GM18505 (cell line): ENCODE results near the gene DOCK2.

ENCODE experiments used
- ATAC-seq: cut with Tn5 transposase; IDR thresholded peaks from one replicate; pipeline ENCODE4 v1.9.1; 2021; ENCODE audit not compliant: unreplicated experiment
- POLR2A ChIP-seq: IDR thresholded peaks from 4 replicates; pipeline ENCODE4 v1.6.1; 2011; ENCODE audit warnings: borderline replicate concordance; ENCODE audit not compliant: insufficient read depth, insufficient read length; ENCODE audit errors: extremely low read depth

Gene DOCK2

DNA sequence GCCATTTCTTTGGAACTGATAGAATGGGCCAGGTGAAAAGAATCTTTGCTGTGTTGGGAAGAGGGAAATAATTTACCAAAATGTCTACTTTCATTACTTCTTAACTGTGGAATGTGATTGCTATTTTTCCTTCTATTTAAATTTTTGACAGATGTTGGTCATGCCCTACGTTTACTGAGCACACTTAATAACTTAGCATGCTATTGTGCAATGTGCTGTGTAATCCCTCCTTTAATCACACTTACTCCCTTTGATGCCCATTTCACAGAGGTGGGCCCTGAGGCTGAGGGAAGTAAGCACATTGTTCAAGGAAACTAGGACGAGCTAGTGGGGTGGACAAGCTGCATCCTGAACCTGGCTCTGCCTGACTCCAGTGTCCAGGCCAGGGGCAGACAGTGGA lies 391.0 kb downstream of the DOCK2 start:
- TF ChIP-seq POLR2A: no peak
- no peak for ATAC-seq

- no peak for TF ChIP-seq POLR2A
- no peak for ATAC-seq
Measured at GRCh38 chr5:170034231-170034630, 397.2 kb downstream of the DOCK2 start.

GRCh38 chr5:170038241-170038640 lies 401.2 kb downstream of the DOCK2 start:
- no peak for ATAC-seq
- TF ChIP-seq POLR2A: no peak

DNA sequence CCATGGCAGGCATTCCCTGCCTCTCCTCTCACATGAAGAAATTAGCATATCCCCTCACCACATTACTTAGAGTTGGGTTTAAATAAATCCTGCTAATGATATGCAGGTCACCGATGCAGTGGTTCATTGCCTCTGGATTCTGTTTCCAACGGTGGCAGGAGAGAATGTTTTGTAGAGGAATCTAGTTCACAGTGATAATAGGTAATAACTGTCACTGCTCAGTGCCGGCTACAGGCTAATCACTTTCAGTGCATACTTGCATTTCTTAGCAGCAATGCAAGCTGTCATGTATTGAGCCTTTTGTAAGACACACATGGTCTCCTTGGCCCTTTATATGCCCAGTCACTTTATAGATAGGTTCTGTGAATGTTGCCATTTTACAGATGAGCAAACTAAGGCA lies 402.8 kb downstream of the DOCK2 start:
- ATAC-seq: no peak
- TF ChIP-seq POLR2A: no peak

- TF ChIP-seq POLR2A: no peak
- no peak for ATAC-seq
Measured at GRCh38 chr5:170046241-170046640, 409.2 kb downstream of the DOCK2 start.

- TF ChIP-seq POLR2A: no peak
- no peak for ATAC-seq
Measured at GRCh38 chr5:170049713-170050112, 412.6 kb downstream of the DOCK2 start.

DNA sequence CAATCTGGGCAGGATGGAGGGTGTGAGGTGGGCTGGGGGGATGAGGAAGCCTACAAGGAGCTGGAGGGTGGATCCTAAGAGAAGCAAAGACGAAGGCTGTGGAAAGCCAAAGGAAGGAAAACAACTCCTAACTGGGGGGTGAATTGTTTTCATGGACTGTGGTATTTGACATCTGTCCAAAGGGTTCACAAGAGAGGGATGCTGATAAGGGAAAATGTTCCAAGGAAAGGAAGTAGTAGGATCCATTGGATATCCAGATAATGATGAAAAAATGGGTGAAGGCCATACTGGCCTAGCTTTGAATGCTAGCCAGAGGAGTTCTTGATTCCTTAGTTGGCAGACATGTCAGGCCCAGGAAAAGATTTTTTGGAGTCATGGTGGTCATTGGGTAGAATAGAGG lies 416.8 kb downstream of the DOCK2 start:
- TF ChIP-seq POLR2A: no peak
- no peak for ATAC-seq

DNA sequence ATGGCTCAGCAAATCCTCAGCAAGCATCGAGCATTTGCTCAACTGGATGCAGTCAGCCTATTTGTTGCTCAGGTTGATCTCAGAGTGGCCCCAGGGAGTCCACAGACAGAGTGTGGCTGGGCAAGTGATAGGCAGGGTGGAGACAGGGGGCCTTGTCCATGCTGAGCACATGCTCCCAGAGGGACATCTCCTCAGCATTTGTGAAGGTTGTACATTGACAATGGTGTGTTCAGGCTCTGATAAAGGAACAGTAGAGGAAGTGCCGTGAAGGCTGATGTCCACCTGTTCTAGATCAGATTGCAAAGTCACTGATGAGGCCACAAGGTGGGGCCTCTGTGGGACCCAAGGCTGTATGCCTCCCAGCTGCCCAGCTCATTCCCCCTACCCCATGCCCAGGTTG lies 418.5 kb downstream of the DOCK2 start:
- TF ChIP-seq POLR2A: no peak
- ATAC-seq: no peak

GRCh38 chr5:170056561-170057267 lies 419.6 kb downstream of the DOCK2 start:
- TF ChIP-seq POLR2A: no peak
- no peak for ATAC-seq

GRCh38 chr5:170057311-170057710 lies 420.2 kb downstream of the DOCK2 start:
- no peak for TF ChIP-seq POLR2A
- ATAC-seq: no peak

DNA sequence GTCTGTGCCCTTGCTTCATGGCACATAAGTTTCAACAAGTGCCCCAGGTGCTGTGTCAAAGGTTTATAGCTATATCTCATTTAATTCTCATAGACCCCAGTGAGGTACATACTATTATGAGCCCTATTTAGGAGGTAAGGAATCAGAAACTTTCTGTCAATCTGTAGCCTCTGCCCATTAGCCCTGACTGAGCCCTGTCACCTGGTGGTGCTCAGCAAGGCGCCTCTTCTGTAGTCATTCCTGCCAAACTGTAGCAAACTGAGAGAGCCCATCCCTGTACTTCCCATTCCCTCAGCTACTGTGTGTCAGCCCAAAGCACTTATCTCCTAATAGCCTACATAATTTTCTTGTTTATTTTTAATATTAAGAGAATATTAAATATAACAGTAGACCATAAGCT lies 422.1 kb downstream of the DOCK2 start:
- no peak for ATAC-seq
- TF ChIP-seq POLR2A: no peak

- TF ChIP-seq POLR2A: no peak
- ATAC-seq: no peak
Measured at GRCh38 chr5:170067152-170067551, 430.1 kb downstream of the DOCK2 start.

DNA sequence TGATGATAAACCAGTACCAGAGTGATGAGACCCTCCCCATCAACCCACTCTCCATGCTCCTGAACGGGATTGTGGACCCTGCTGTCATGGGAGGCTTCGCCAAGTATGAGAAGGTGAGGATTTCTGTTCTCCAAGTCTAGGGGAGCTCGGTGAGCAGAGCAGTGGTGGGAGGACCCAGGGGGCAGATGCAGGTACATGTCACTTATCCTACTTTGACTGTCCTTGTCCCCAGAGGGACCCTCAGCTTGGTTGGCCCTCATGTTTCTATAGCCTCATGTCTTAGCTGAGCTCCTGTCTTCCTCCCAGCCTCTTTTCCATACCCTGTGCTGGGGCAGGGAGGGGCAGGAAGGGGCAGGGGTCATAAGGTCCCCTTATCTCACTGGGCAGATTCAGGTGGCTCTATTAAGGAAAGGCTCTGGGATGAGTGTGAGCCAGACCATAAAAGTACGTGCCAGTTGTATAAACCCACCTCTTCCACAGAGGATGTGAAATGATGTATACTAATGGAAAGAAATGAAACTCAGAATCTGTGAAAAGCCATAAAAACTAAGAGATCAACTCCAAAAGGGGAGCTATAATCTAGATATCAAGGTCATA lies 430.6 kb downstream of the DOCK2 start:
- no peak for ATAC-seq
- no peak for TF ChIP-seq POLR2A

GRCh38 chr5:170069512-170069911 lies 432.4 kb downstream of the DOCK2 start:
- TF ChIP-seq POLR2A: no peak
- no peak for ATAC-seq
